K562 (cell line): Measurements from ENCODE around the gene PPM1H. TPM values are rescaled to one million over a fixed set of nuclear protein-coding genes. Genes with fewer than 3 reads are reported as not detected.

Experiments used
- CAMTA2 ChIP-seq: fragments of 250-450 bp; sonication (Bioruptor Pico); conservative IDR thresholded peaks from 2 replicates; pipeline ENCODE4 v1.5.1; 2022
- CBFB ChIP-seq: sonication (generic); formaldehyde crosslinking; IDR thresholded peaks from 2 replicates; pipeline ENCODE4 v1.4.0; 2020; ENCODE audit warnings: mild to moderate bottlenecking, missing genetic modification reagents
- E2F3 ChIP-seq: fragments of 250-450 bp; sonication (Bioruptor Pico); IDR thresholded peaks from 2 replicates; pipeline ENCODE4 v1.4.0; 2020; ENCODE audit warnings: mild to moderate bottlenecking
- MCM7 ChIP-seq, 2 experiments: fragments of 450-650 bp; IDR thresholded peaks; 2 replicates each; pipeline ENCODE4 v1.6.1; 2016 to 2018
- MIER1 ChIP-seq: fragments of 450-650 bp; IDR thresholded peaks from 2 replicates; pipeline ENCODE4 v1.6.1; 2016; ENCODE audit warnings: antibody characterized with exemption, mild to moderate bottlenecking, low read depth
- PML ChIP-seq: IDR thresholded peaks from 2 replicates; pipeline ENCODE4 v1.6.1; 2012; ENCODE audit warnings: low read length, inconsistent platforms
- POLR2B ChIP-seq: fragments of 450-650 bp; IDR thresholded peaks from 2 replicates; pipeline ENCODE4 v1.6.1; 2018; ENCODE audit warnings: low read depth; ENCODE audit not compliant: partially characterized antibody
- PRMT5 ChIP-seq: sonication (generic); formaldehyde crosslinking; IDR thresholded peaks from 2 replicates; pipeline ENCODE4 v1.5.0; 2020; ENCODE audit warnings: missing genetic modification reagents
- TRIM28 ChIP-seq: fragments of 450-650 bp; IDR thresholded peaks from 2 replicates; pipeline ENCODE4 v1.6.1; 2017
- ZC3H4 ChIP-seq: sonication (generic); formaldehyde crosslinking; IDR thresholded peaks from 2 replicates; pipeline ENCODE4 v1.9.0; 2021; ENCODE audit warnings: missing genetic modification reagents, borderline replicate concordance
- ZFP30 ChIP-seq: fragments of 250-450 bp; sonication (Bioruptor Pico); IDR thresholded peaks from 2 replicates; pipeline ENCODE4 v1.8.0; 2022; ENCODE audit warnings: moderate library complexity, mild to moderate bottlenecking, inconsistent platforms, borderline replicate concordance
- ZNF12 ChIP-seq: sonication (generic); formaldehyde crosslinking; IDR thresholded peaks from 2 replicates; pipeline ENCODE4 v1.4.0; 2020; ENCODE audit warnings: mild to moderate bottlenecking, missing genetic modification reagents
- ZNF140 ChIP-seq: fragments of 250-450 bp; sonication (Bioruptor Pico); IDR thresholded peaks from 2 replicates; pipeline ENCODE4 v1.8.0; 2021; ENCODE audit warnings: moderate library complexity, mild to moderate bottlenecking, inconsistent platforms
- ZNF146 ChIP-seq: IDR thresholded peaks from one replicate; pipeline ENCODE4 v1.6.1; 2018; ENCODE audit warnings: missing compliant biosample characterization; ENCODE audit not compliant: unreplicated experiment
- ZNF165 ChIP-seq: fragments of 250-450 bp; sonication (Bioruptor Pico); IDR thresholded peaks from 2 replicates; pipeline ENCODE4 v1.4.0; 2020; ENCODE audit warnings: borderline replicate concordance
- ZNF184 ChIP-seq: sonication (generic); formaldehyde crosslinking; IDR thresholded peaks from 2 replicates; pipeline ENCODE4 v1.5.0; 2020; ENCODE audit warnings: missing genetic modification reagents
- ZNF583 ChIP-seq: fragments of 250-450 bp; sonication (Bioruptor Pico); IDR thresholded peaks from 2 replicates; pipeline ENCODE4 v1.4.0; 2020
- ZNF77 ChIP-seq: fragments of 250-450 bp; sonication (Bioruptor Pico); IDR thresholded peaks from 2 replicates; pipeline ENCODE4 v1.5.0; 2020
- polyA plus RNA-seq, 8 experiments: library from polyadenylated mRNA; depleted of rRNA in 4 of 8; stranded (reverse) in 5 of 8; unstranded in 3 of 8; fragments of >200 nt; fragmentation: Nextera tagmentation in 2 of 8; fragmentation: Illumina TruSeq in 1 of 8; extraction: Ambion mirVana in 2 of 8; extraction: Trizol in 1 of 8; gene quantifications; 2 replicates each; pipeline versions ENCODE4 v1.2.1 to v1.2.3, GENCODE V29; 2011 to 2014; ENCODE audit warnings: inconsistent platforms in 1 of 8, missing spikeins in 1 of 8
- total RNA-seq, 7 experiments: library from RNA; depleted of rRNA in 6 of 7; stranded (reverse); fragments of >200 nt in 6 of 7; fragmentation: Illumina TruSeq in 2 of 7; extraction: Trizol in 2 of 7; gene quantifications; 2 replicates each; pipeline versions ENCODE4 v1.2.1 to v1.2.3, GENCODE V29; 2011 to 2021; ENCODE audit warnings: low replicate concordance in 1 of 7
- TF ChIP-seq, protein P1 (sequence below): sonication (generic); formaldehyde crosslinking; IDR thresholded peaks from 2 replicates; pipeline ENCODE4 v1.8.0; 2022; ENCODE audit warnings: missing genetic modification reagents, mild to moderate bottlenecking, borderline replicate concordance
- TF ChIP-seq, protein P2 (sequence below): fragments of 250-450 bp; sonication (Bioruptor Pico); IDR thresholded peaks from 2 replicates; pipeline ENCODE4 v1.5.0; 2021; ENCODE audit warnings: mild to moderate bottlenecking, moderate library complexity
- TF ChIP-seq, protein P3 (sequence below): sonication (generic); formaldehyde crosslinking; IDR thresholded peaks from 2 replicates; pipeline ENCODE4 v1.8.1; 2023; ENCODE audit warnings: mild to moderate bottlenecking, missing genetic modification reagents

Gene PPM1H
- total and polyA plus RNA-seq, 9 of the 15 experiments (the other 6 are each of a cell fraction or from before 2014, with no cell fraction given) = 5.3 to 29.3 (median 11.3) TPM

DNA sequence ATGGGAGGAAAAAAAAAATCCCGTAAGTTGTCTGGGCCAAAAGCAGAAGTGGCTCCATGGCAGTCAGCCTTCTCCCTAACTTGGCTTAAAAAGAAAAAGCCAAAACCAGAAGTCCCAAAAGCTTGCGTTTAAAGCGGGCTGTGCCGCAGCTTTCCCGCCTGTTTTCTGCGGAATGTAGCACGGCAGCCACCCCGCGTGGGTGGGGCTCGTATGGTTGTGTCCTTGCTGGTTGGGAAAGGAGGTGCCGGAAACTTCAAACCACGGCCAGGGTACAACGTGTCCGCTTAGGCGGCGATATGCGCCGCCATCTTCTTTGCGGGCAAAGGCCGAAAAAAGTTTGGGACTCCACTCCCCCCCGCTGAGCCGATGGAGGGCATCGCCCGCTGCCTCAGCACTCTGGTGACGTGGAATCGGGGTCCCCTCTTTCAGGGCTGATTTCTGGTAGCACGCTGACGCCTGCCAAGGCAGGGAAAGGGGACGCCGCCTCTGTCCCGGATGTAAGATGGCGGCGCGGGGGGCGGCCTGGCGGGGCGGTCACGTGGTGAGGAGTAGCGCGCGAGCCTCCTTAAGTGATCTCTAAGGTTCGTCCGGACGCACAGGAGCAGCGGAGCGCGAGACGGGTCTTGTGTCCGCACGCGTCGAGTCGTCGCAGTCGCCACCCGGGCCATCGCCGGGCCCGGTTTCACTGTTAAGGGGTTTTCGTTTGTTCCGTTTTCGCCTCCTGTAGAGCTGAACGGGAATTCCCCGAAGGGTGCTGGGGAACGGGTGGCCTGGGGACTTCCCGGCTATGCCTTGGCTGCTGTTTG lies 332.5 kb downstream of the PPM1H start (continued):
- TF ChIP-seq E2F3 (CRISPR knock-in tag) (peak; percentile 69; the same call in 1 of the 2 replicates), ZNF184 (CRISPR knock-in tag) (no peak), ZNF165 (peak; percentile 98), ZNF77 (CRISPR knock-in tag) (no peak), ZNF146 (CRISPR knock-in tag) (no peak), ZC3H4 (CRISPR knock-in tag) (no peak), ZNF12 (no peak), ZNF140 (CRISPR knock-in tag) (no peak), ZFP30 (CRISPR knock-in tag) (no peak), PML (no peak; the same call in 1 of the 2 replicates), CBFB (CRISPR knock-in tag) (no peak), TRIM28 (no peak), MIER1 (no peak), CAMTA2 (CRISPR knock-in tag) (peak; percentile 81; the same call in 1 of the 2 replicates), MCM7 (IDR thresholded peaks at IDR 0.05) (no peak), ZNF583 (peak; percentile 67; the same call in 1 of the 2 replicates), PRMT5 (CRISPR knock-in tag) (0 out of 2 replicates have a peak, but pooled peaks have one; percentile 48), POLR2B (peak; percentile 84)
- TF ChIP-seq, protein P1, sequence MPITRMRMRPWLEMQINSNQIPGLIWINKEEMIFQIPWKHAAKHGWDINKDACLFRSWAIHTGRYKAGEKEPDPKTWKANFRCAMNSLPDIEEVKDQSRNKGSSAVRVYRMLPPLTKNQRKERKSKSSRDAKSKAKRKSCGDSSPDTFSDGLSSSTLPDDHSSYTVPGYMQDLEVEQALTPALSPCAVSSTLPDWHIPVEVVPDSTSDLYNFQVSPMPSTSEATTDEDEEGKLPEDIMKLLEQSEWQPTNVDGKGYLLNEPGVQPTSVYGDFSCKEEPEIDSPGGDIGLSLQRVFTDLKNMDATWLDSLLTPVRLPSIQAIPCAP (CRISPR knock-in tag) = peak; percentile 58
- TF ChIP-seq, protein P2, sequence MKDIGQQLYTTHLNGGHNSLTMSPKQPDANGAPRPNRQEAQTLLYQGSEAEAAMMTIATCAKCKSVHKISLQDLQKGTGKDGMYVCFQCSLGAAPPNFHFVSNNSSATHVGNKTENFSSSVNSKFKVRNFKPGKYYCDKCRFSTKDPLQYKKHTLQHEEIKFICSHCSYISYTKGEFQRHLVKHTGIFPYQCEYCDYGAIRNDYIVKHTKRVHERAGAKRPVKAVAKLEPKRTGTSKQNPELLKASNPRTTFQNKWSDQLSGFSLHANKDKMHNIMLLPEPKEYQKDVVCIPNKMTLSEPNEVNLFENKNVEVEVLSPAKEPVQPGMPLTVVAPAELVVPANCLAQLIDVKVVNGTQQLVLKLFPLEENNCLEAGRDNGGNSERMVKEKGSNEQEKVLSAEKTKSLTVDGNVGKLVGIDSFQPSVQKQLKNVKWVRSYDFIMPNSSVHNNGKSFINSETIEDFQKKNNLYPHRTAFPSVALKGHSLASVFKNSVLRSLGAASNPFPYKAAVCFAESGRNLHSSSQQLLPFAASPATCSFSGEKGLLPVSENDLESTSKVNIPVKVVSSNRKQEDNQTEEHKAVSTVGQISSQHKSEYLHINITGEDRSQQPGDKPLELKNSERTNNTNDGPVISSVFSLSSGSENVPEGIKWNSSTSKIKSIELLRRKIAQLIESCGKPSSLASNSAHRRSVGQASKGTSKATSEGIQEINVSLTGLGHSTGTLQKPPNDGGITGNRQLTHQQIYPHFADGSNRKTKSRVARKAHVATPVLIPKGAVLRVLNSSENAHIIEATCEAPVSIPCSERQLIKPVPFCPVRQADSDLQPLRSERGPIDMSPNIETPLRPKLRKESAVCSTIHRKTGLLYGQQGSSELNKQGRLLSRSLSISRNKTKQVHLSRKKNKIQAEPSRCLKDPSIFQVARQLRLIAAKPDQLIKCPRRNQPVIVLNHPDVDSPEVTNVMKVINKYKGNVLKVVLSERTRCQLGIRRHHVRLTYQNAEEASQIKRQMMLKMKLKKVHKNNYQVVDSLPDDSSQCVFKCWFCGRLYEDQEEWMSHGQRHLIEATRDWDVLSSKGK (CRISPR knock-in tag) = no peak
- TF ChIP-seq, protein P3, sequence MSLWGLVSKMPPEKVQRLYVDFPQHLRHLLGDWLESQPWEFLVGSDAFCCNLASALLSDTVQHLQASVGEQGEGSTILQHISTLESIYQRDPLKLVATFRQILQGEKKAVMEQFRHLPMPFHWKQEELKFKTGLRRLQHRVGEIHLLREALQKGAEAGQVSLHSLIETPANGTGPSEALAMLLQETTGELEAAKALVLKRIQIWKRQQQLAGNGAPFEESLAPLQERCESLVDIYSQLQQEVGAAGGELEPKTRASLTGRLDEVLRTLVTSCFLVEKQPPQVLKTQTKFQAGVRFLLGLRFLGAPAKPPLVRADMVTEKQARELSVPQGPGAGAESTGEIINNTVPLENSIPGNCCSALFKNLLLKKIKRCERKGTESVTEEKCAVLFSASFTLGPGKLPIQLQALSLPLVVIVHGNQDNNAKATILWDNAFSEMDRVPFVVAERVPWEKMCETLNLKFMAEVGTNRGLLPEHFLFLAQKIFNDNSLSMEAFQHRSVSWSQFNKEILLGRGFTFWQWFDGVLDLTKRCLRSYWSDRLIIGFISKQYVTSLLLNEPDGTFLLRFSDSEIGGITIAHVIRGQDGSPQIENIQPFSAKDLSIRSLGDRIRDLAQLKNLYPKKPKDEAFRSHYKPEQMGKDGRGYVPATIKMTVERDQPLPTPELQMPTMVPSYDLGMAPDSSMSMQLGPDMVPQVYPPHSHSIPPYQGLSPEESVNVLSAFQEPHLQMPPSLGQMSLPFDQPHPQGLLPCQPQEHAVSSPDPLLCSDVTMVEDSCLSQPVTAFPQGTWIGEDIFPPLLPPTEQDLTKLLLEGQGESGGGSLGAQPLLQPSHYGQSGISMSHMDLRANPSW (CRISPR knock-in tag) = no peak
